LHCN-M2 (cell line): Measurements from ENCODE around the gene DOC2A. TPM values are rescaled to one million over a fixed set of nuclear protein-coding genes. Genes with fewer than 3 reads are reported as not detected.

ENCODE experiments used
- DNase-seq: peaks from one replicate; pipeline ENCODE4 v3.0.0-alpha.2; 2012; ENCODE audit warnings: low read depth
- total RNA-seq: library from RNA; depleted of rRNA; stranded (reverse); fragments of >200 nt; gene quantifications from 2 replicates; pipeline ENCODE4 v1.2.3, GENCODE V29; 2014

Gene DOC2A
- total RNA-seq, 1 experiment from 2014 or later, result not detected

GRCh38 chr16:29989111-29989858 lies 21.5 kb downstream of the DOC2A start:
- DNase-seq, result no peak

DNA sequence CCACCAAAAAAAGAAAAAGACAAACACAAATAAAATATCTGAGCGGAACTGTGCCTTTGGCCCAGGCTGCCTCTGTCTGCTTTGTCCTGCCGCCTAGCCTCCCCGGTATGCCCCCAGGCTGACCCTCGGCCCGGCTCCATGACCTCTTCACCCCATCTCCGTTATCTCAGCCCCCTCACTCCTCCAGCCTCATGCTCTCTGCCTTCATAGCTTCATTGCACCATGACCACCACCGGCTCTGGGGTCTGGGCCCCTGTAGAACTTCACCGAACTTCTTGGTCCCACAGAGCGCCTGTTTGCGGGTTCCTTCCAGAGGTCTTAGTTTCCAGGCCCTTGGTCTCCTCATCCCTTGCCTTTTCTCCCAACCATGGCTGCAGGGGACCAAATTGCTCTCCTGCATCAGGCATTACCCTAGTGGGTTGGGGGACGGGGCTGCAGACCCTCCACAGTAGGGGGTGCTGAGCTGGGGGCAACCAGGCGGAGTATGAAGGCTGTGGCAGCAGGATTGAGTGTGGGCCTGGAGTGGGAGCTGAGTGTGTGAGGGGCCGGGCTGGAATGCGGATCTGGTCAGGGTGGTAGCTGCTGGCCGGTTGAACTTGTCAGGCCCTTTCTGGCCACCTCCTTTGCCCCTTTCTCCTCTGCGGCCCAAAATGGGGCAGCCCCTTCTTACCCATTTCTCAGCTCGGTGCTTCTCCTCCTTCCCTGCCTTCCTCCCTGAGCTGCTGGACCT lies 22.3 kb downstream of the DOC2A start:
- DNase-seq, result no peak

DNA sequence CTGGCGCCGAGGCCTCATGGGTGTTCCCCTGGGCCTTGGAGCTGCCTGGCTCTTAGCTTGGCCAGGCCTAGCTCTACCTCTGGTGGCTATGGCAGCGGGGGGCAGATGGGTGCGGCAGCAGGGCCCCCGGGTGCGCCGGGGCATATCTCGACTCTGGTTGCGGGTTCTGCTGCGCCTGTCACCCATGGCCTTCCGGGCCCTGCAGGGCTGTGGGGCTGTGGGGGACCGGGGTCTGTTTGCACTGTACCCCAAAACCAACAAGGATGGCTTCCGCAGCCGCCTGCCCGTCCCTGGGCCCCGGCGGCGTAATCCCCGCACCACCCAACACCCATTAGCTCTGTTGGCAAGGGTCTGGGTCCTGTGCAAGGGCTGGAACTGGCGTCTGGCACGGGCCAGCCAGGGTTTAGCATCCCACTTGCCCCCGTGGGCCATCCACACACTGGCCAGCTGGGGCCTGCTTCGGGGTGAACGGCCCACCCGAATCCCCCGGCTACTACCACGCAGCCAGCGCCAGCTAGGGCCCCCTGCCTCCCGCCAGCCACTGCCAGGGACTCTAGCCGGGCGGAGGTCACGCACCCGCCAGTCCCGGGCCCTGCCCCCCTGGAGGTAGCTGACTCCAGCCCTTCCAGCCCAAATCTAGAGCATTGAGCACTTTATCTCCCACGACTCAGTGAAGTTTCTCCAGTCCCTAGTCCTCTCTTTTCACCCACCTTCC lies 23.3 kb downstream of the DOC2A start:
- no peak for DNase-seq

GRCh38 chr16:29986931-29987330 lies 23.9 kb downstream of the DOC2A start:
- DNase-seq, result no peak

DNA sequence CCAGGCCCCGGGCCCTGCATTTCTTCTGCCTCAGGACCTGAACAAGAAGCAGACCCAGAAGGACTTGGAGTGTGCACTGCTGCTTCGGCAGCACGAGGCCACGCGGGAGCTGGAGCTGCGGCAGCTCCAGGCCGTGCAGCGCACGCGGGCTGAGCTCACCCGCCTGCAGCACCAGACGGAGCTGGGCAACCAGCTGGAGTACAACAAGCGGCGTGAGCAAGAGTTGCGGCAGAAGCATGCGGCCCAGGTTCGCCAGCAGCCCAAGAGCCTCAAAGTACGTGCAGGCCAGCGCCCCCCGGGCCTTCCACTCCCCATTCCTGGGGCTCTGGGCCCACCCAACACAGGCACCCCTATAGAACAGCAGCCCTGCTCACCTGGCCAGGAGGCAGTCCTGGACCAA lies 24.6 kb downstream of the DOC2A start:
- no peak for DNase-seq

DNA sequence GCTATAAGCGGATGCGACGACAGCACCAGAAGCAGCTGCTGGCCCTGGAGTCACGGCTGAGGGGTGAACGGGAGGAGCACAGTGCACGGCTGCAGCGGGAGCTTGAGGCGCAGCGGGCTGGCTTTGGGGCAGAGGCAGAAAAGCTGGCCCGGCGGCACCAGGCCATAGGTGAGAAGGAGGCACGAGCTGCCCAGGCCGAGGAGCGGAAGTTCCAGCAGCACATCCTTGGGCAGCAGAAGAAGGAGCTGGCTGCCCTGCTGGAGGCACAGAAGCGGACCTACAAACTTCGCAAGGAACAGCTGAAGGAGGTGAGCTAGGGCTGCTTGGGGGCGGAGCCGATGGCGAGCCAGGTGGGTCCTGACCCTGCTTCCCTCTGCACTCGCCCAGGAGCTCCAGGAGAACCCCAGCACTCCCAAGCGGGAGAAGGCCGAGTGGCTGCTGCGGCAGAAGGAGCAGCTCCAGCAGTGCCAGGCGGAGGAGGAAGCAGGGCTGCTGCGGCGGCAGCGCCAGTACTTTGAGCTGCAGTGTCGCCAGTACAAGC lies 25.5 kb downstream of the DOC2A start:
- no peak for DNase-seq

DNA sequence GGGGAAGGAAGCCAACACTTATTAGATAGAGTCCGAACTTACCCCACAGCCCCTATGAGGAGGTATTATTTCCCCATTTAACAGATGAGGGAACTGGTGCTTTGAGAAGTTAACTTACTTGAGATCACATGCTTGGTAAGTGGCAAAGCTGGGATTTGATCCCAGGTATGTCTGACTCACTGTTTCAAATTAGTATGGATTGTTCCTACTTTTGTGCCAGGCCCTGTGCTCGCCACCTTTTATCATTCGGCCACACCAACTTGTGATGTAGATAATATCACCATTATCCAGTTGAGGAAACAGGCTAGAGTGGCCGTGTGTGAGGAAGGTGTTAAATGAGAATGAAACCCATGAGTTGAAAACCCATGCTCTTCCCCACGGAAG lies 26.1 kb downstream of the DOC2A start:
- DNase-seq, result no peak

GRCh38 chr16:29984137-29984763 lies 26.6 kb downstream of the DOC2A start:
- DNase-seq, result no peak

DNA sequence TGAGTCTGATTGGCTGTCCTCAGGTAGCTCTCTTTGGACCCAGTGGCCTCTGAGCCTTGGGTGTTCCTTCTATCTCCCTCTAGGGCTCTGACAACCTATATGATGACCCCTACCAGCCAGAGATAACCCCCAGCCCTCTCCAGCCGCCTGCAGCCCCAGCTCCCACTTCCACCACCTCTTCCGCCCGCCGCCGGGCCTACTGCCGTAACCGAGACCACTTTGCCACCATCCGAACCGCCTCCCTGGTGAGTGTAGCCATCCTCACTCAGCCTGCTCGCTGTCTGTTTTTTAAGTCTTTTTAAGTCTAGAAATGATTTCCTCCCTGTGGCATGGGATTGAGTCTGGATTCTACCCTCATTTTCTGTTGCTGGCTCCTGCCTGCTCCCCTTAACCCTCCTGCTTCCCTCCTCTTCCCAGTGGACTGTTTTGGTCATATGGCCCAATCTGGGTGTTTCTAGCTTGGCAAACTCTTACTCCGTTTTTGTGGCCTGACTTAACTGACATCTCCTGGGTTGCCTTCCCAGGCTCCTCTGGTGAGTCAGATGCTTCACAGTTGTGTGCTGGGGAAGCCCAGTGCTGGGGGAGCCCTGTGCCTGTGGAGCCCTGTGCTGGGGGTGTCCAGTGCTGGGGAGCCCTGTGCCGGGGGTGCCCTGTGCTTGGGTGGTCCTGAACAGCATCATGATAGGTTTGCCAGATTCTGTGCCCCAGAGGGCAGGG lies 27.2 kb downstream of the DOC2A start:
- no peak for DNase-seq

- no peak for DNase-seq
Observed at GRCh38 chr16:29982560-29983419, 28.0 kb downstream of the DOC2A start.

DNA sequence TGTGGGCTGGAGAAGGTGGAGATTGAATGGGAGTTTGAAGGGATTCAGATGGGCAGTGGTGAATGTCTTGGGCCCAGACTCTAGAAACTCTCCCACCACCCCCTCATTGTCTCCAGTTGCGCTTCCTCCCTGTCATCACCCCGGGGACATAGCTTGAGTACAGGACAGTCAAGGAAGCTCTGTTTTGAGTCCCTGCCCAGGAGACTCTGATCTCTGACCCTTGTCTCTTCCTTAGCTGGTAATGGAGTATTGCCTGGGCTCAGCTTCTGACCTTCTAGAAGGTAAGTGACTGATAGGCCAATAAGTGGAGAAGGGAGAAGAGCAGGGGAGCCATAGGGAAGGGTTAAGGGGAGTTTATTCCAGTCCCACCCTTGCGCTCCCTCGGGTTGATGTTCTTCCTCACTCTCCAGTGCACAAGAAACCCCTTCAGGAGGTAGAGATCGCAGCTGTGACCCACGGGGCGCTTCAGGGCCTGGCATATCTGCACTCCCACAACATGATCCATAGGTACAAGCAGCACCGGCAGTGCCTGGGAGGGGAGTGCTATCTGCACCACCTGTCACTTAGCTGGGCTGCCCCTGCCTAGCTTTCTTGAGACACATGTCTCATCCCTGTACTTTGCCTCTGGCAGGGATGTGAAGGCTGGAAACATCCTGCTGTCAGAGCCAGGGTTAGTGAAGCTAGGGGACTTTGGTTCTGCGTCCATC lies 32.1 kb downstream of the DOC2A start:
- no peak for DNase-seq

GRCh38 chr16:29978081-29978480 lies 32.7 kb downstream of the DOC2A start:
- DNase-seq, result no peak

DNA sequence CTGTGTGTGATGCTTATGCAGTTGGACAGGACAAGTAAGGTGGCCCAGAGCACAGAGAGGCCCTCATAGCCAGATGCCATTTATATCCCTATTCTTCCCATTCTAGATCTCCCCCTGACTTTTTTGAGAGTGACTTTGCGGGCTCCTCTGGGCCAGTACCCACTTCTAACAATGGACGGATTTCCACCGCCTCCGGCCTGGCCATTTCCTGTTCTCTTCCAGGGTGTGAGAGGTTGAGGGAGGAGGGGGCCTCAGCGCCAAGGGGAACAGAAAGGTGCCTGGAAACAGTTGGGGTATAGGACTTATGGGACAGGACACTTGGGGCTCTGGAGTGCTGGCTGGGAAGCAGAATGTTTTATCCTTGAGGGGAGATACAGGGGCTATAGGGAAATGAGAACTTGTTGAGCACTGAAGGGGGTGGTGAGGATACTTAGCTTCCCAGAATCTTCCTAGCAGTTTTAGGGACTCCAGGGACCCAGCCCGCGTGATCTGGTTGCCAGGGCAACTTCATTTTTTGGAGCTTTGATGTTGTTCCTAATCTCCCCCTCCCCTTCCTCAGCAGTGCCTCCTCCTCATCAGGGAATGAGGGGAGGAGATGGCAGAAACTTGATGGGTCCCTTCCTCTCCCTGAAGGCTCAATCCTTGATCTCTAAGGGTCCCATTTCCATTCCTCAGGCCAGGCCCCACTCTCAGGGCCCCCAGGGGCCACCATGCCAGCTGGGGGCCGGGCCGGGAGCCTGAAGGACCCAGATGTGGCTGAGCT lies 33.6 kb downstream of the DOC2A start:
- DNase-seq, result no peak

GRCh38 chr16:29975811-29976511 lies 34.9 kb downstream of the DOC2A start:
- DNase-seq, result no peak

GRCh38 chr16:29975134-29975538 lies 35.7 kb downstream of the DOC2A start:
- no peak for DNase-seq

GRCh38 chr16:29974291-29975133 lies 36.3 kb downstream of the DOC2A start:
- DNase-seq, result no peak
